GM20431 (cell line): ENCODE data around the gene ZFYVE1.

Experiments used
- in situ Hi-C: fragments of 300-500 bp; cut with MseI, MboI; formaldehyde crosslinking; loops from one replicate; pipeline ENCODE4 v1.15.0; 2020; ENCODE audit warnings: low sequenced_read_pairs; ENCODE audit not compliant: unreplicated experiment

ZFYVE1 gene

DNA sequence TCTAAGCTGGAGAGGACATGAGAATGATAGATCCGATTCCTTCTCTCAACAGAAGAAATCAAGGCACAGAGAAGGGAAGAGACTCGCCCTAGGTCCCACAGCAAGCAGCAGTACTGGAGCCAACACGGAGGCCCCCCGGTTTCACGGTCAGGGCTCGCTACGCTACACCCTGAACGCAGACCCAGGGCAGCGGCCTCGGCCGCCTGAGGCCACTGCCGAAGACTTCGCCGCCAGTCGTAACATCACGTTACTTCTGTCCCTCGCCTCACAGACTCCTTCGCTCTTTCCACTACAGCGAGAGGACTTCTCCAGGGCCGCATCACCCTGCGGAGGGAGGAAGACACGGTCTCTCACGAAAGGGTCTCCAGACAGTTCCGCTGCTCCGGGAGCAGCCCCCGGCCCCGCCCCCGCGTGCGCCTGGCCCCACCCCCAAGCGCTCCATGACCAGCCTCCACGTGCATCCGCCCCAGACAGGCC, 101.1 kb downstream of the ZFYVE1 start:
- in situ Hi-C loops, result no loop called here

GRCh38 chr14:72925171-72925759, 101.6 kb downstream of the ZFYVE1 start:
- in situ Hi-C loops, result no loop called here

DNA sequence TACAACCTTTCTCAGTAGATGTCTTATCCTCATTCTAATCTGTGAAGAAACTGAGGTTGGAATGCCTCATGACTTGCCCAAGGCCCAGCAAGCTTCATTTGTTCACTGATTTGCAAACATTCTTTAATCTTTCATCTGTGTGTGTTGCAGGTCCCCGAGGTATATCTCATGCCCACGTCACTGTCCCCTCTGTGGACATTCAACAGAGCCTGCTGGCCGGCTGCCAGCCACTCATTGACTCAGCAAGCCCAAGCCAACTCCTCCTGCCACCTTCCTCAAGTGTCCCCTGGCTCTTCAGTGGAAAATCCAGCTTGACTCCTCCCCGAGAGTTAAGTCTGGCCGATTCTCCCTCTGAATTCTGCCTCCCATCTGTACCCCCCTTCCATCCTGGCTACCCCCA, 102.6 kb downstream of the ZFYVE1 start:
- in situ Hi-C loops, result no loop called here

DNA sequence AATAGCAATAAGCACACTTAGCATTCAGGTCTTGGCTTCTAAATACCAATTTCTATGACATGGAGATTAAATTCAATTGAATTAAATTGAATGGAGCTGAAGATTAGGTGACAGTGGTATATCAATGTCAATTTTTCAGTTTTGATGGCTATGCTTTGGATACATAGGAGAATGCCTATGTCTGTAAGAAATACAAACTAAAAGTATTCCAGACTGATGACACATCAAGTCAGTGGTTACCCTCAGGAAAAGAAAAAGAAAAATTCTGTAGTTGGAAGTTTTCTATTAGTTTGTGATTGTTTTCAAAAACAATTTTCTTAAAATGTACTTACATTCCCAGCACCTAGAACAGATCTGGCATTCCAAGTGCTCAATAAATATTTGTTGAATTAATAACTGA, 105.5 kb downstream of the ZFYVE1 start:
- in situ Hi-C loops, result no loop called here

- in situ Hi-C loops, result no loop called here
Observed at GRCh38 chr14:72920008-72920407, 106.9 kb downstream of the ZFYVE1 start.
